CD4-positive, alpha-beta memory T cell (primary cell): ENCODE results near the gene GADD45G. TPM values are rescaled to one million over a fixed set of nuclear protein-coding genes. Genes with fewer than 3 reads are reported as not detected.

Source experiments
- CTCF ChIA-PET: fragments of 350-600 bp; sonication (Branson Sonifier 250); formaldehyde crosslinking; loops from one replicate; lab custom pipeline; 2021; ENCODE audit warnings: inconsistent platforms; ENCODE audit not compliant: partially characterized antibody; lab: Charles Lee
- POLR2A ChIA-PET: fragments of 350-600 bp; sonication (Branson Sonifier 250); formaldehyde crosslinking; loops from one replicate; lab custom pipeline; 2021; ENCODE audit not compliant: partially characterized antibody; lab: Charles Lee
- DNase-seq, 5 donors: peaks; one replicate each; pipeline versions ENCODE4 v3.0.0 to v3.0.0-alpha.2; 2020 to 2022; ENCODE audit warnings: mixed read lengths in 1 of 5
- H3K27ac ChIP-seq: one replicate; pipeline ENCODE4 v1.7.0; 2013; ENCODE audit warnings: low read depth, low read length
- H3K27me3 ChIP-seq: 2 replicates; pipeline ENCODE4 v1.7.0; 2013; ENCODE audit warnings: mild to moderate bottlenecking, low read length, moderate library complexity; ENCODE audit not compliant: insufficient read depth
- H3K36me3 ChIP-seq: 2 replicates; pipeline ENCODE4 v1.7.0; 2013; ENCODE audit warnings: mild to moderate bottlenecking, low read length, moderate library complexity; ENCODE audit not compliant: insufficient read depth
- H3K4me1 ChIP-seq: 2 replicates; pipeline ENCODE4 v1.7.0; 2013; ENCODE audit warnings: mild to moderate bottlenecking, low read length, moderate library complexity; ENCODE audit not compliant: insufficient read depth
- H3K4me3 ChIP-seq, 2 donors: one replicate each; pipeline ENCODE4 v1.7.0; 2013; ENCODE audit warnings: low read length in 2 of 2, mild to moderate bottlenecking in 1 of 2
- H3K9me3 ChIP-seq, 2 donors: one replicate each; pipeline ENCODE4 v1.7.0; 2013; ENCODE audit warnings: low read length in 2 of 2, control low read depth in 1 of 2; ENCODE audit not compliant: control insufficient read depth in 1 of 2
- H3K27ac Mint-ChIP-seq, 7 donors: one replicate each; pipeline ENCODE4 v1.8.0; 2020 to 2021; ENCODE audit warnings: mixed read lengths in 7 of 7, mild to moderate bottlenecking in 6 of 7, inconsistent platforms in 3 of 7, moderate library complexity in 3 of 7
- H3K27me3 Mint-ChIP-seq, 2 donors: one replicate each; pipeline ENCODE4 v1.8.0; 2020 to 2021; ENCODE audit warnings: mixed read lengths in 2 of 2
- H3K36me3 Mint-ChIP-seq, 2 donors: one replicate each; pipeline ENCODE4 v1.8.0; 2020 to 2021; ENCODE audit warnings: mixed read lengths in 2 of 2, inconsistent platforms in 1 of 2, mild to moderate bottlenecking in 1 of 2
- H3K4me1 Mint-ChIP-seq, 4 donors: one replicate each; pipeline ENCODE4 v1.8.0; 2020 to 2021; ENCODE audit warnings: mixed read lengths in 4 of 4, mild to moderate bottlenecking in 1 of 4
- H3K4me3 Mint-ChIP-seq, 8 donors: one replicate each; pipeline ENCODE4 v1.8.0; 2020 to 2021; ENCODE audit warnings: mixed read lengths in 8 of 8, mild to moderate bottlenecking in 7 of 8, moderate library complexity in 6 of 8, inconsistent platforms in 3 of 8
- H3K9me3 Mint-ChIP-seq, 8 donors: one replicate each; pipeline ENCODE4 v1.8.0; 2020 to 2021; ENCODE audit warnings: mixed read lengths in 8 of 8, mild to moderate bottlenecking in 5 of 8, inconsistent platforms in 3 of 8, moderate library complexity in 1 of 8
- intact Hi-C: fragments of 100-400 bp; cut with micrococcal nuclease; formaldehyde crosslinking; loops from one replicate; pipeline ENCODE4 v1.15.1; 2023
- polyA plus RNA-seq, 2 donors: library from polyadenylated mRNA; unstranded; fragments of 300-500 nt; fragmentation: Illumina TruSeq; gene quantifications; one replicate each; pipeline ENCODE4 v1.2.3, GENCODE V29; 2021
- total RNA-seq, 2 experiments: library from RNA; stranded (reverse); gene quantifications; one replicate each; pipeline ENCODE4 v1.2.3, GENCODE V29; 2021

Gene GADD45G
- total and polyA plus RNA-seq, 4 experiments from 2014 or later: 0.96 to 2.9 (median 2.4) TPM; not detected in 1

- POLR2A ChIA-PET: interaction anchor here (0.6 to 1.1 kb wide), 2 partner anchors 13 to 131 kb away, joined by 3 to 4 read pairs; no protein-coding TSS in a partner anchor
- H3K9me3 ChIP-seq: no peaks in the 10 kb centered on the region
- no peak overlapping the region for H3K4me3 ChIP-seq
- DNase-seq: no peak
- no peak overlapping the region for H3K27ac ChIP-seq
- CTCF ChIA-PET: interaction anchor here (0.9 to 1.7 kb wide), 4 partner anchors 9 to 490 kb away, joined by 3 to 5 read pairs (median 4); no protein-coding TSS in a partner anchor
- Mint-ChIP-seq H3K36me3 (no peaks in the 10 kb centered on the region), H3K27me3 (no peaks in the 10 kb centered on the region), H3K4me3 (no peak overlapping the region), H3K9me3 (peaks cover 0 to 3% (median 0%) of the 10 kb centered on the region in 8 donors), H3K27ac (no peak overlapping the region), H3K4me1 (peaks cover 3 to 8% (median 5%) of the 10 kb centered on the region in 4 donors)
- intact Hi-C loops: no loop called here
- H3K27me3 ChIP-seq: no peaks in the 10 kb centered on the region
- peaks cover 10% of the 10 kb centered on the region for H3K4me1 ChIP-seq
- no peaks in the 10 kb centered on the region for H3K36me3 ChIP-seq
These were observed 6.6 kb downstream of the GADD45G start for GRCh38 chr9:89611425-89611824.

GRCh38 chr9:89612566-89613278 is 7.9 kb downstream of the GADD45G start:
- Mint-ChIP-seq H3K27me3 (no peaks in the 10 kb centered on the region), H3K36me3 (no peaks in the 10 kb centered on the region), H3K4me3 (no peak overlapping the region), H3K4me1 (no peaks in the 10 kb centered on the region), H3K9me3 (peaks cover 0 to 3% (median 0%) of the 10 kb centered on the region in 8 donors), H3K27ac (no peak overlapping the region)
- ChIA-PET POLR2A (no interaction called here), CTCF (interaction anchor here (1.0 to 1.7 kb wide), 3 partner anchors 10 to 489 kb away, joined by 3 to 5 read pairs (median 4); no protein-coding TSS in a partner anchor)
- intact Hi-C loops: no loop called here
- Histone ChIP-seq H3K4me3 (no peak overlapping the region), H3K36me3 (no peaks in the 10 kb centered on the region), H3K27ac (no peak overlapping the region), H3K9me3 (no peaks in the 10 kb centered on the region), H3K4me1 (no peaks in the 10 kb centered on the region), H3K27me3 (no peaks in the 10 kb centered on the region)
- no peak for DNase-seq

- intact Hi-C loops: no loop called here
- POLR2A ChIA-PET: interaction anchor here (1.2 kb wide), 1 partner anchor 9 kb away, joined by 3 read pairs; the partner anchor contains the start of gene GADD45G
- Mint-ChIP-seq H3K27me3 (no peaks in the 10 kb centered on the region), H3K4me1 (no peaks in the 10 kb centered on the region), H3K27ac (no peak overlapping the region), H3K4me3 (no peak overlapping the region), H3K9me3 (peaks cover 0 to 3% (median 0%) of the 10 kb centered on the region in 8 donors), H3K36me3 (no peaks in the 10 kb centered on the region)
- no peaks in the 10 kb centered on the region for H3K27me3 ChIP-seq
- H3K36me3 ChIP-seq: no peaks in the 10 kb centered on the region
- no peaks in the 10 kb centered on the region for H3K9me3 ChIP-seq
- DNase-seq: no peak
- no peaks in the 10 kb centered on the region for H3K4me1 ChIP-seq
- no peak overlapping the region for H3K27ac ChIP-seq
- CTCF ChIA-PET: interaction anchor here (1.2 to 3.5 kb wide), 2 partner anchors 11 to 309 kb away, joined by 3 to 12 read pairs; no protein-coding TSS in a partner anchor
- H3K4me3 ChIP-seq: no peak overlapping the region
These were observed 9.4 kb downstream of the GADD45G start for GRCh38 chr9:89613912-89614892.

- no peak overlapping the region for H3K4me3 Mint-ChIP-seq
- Histone ChIP-seq H3K4me1 (no peaks in the 10 kb centered on the region), H3K36me3 (no peaks in the 10 kb centered on the region), H3K9me3 (no peaks in the 10 kb centered on the region), H3K4me3 (no peak overlapping the region), H3K27me3 (no peaks in the 10 kb centered on the region), H3K27ac (no peak overlapping the region)
- intact Hi-C loops: no loop called here
- ChIA-PET CTCF (interaction anchor here (1.2 to 3.5 kb wide), 2 partner anchors 13 to 308 kb away, joined by 3 to 12 read pairs; no protein-coding TSS in a partner anchor), POLR2A (no interaction called here)
- no peak overlapping the region for H3K27ac Mint-ChIP-seq
- H3K36me3 Mint-ChIP-seq: no peaks in the 10 kb centered on the region
- peaks cover 0 to 3% (median 0%) of the 10 kb centered on the region in 8 donors for H3K9me3 Mint-ChIP-seq
- no peak for DNase-seq
- H3K27me3 Mint-ChIP-seq: no peaks in the 10 kb centered on the region
- H3K4me1 Mint-ChIP-seq: no peaks in the 10 kb centered on the region
These were observed 10.8 kb downstream of the GADD45G start for GRCh38 chr9:89615661-89616060.

DNA sequence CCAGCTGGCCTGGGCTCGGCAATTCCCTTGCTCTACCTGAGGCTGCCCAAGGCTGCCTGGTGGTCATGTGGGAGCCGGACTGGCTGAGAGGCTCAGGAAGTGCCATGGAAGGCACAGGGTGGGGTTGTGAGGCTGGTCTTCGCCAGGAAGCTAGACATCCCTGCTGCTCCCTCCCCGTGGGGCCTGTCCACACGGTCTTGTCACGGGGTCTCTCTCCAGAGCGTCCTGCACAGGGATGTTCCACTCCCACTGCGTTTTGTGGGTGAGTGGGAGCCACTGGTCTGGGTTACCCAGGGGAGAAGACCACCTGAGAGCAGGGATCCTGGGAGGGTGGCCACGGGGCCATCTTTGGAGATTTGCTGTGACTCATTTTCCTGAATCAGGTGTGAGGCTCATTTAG is 11.6 kb downstream of the GADD45G start:
- H3K36me3 Mint-ChIP-seq: no peaks in the 10 kb centered on the region
- intact Hi-C loops: no loop called here
- no peaks in the 10 kb centered on the region for H3K9me3 ChIP-seq

GRCh38 chr9:89617978-89618377 is 13.2 kb downstream of the GADD45G start:
- Mint-ChIP-seq H3K36me3 (no peaks in the 10 kb centered on the region), H3K27me3 (no peaks in the 10 kb centered on the region), H3K27ac (peak overlapping the region in 1 of 7 donors; percentile 79), H3K4me1 (no peaks in the 10 kb centered on the region), H3K9me3 (no peaks in the 10 kb centered on the region), H3K4me3 (no peak overlapping the region)
- H3K27ac ChIP-seq: no peak overlapping the region
- H3K27me3 ChIP-seq: no peaks in the 10 kb centered on the region
- H3K4me3 ChIP-seq: no peak overlapping the region
- no peaks in the 10 kb centered on the region for H3K36me3 ChIP-seq
- H3K9me3 ChIP-seq: no peaks in the 10 kb centered on the region
- CTCF ChIA-PET: interaction anchor here (3.5 kb wide), 1 partner anchor 15 kb away, joined by 12 read pairs; no protein-coding TSS in a partner anchor
- intact Hi-C loops: no loop called here
- POLR2A ChIA-PET: no interaction called here
- H3K4me1 ChIP-seq: no peaks in the 10 kb centered on the region
- no peak for DNase-seq

More for the DNA sequence above, 11.6 kb downstream of the GADD45G start:
- no peak for DNase-seq
- Mint-ChIP-seq H3K27me3 (no peaks in the 10 kb centered on the region), H3K9me3 (peaks cover 0 to 3% (median 0%) of the 10 kb centered on the region in 8 donors), H3K4me3 (no peak overlapping the region), H3K27ac (no peak overlapping the region), H3K4me1 (no peaks in the 10 kb centered on the region)
- Histone ChIP-seq H3K4me3 (no peak overlapping the region), H3K27me3 (no peaks in the 10 kb centered on the region), H3K36me3 (no peaks in the 10 kb centered on the region), H3K4me1 (no peaks in the 10 kb centered on the region), H3K27ac (no peak overlapping the region)
- CTCF ChIA-PET: interaction anchor here (3.5 kb wide), 1 partner anchor 14 kb away, joined by 12 read pairs; no protein-coding TSS in a partner anchor
- POLR2A ChIA-PET: no interaction called here
